Activated CD4-positive, alpha-beta T cell treated with anti-CD3 and anti-CD28 coated beads for 36 hours (primary cell): ENCODE measurements around the gene RNU6-7. TPM values are rescaled to one million over a fixed set of nuclear protein-coding genes. Genes with fewer than 3 reads are reported as not detected.

ENCODE experiments used
- ATAC-seq: fragments of 200-7000 bp; cut with Tn5 transposase; one replicate; pipeline ENCODE4 v1.10.0; 2021; ENCODE audit warnings: mild to moderate bottlenecking, moderate library complexity
- CTCF ChIA-PET: fragments of 350-600 bp; sonication (Branson Sonifier 250); formaldehyde crosslinking; loops from one replicate; lab custom pipeline; 2021; ENCODE audit warnings: antibody characterized with exemption; lab: Charles Lee
- POLR2A ChIA-PET: fragments of 350-600 bp; sonication (Branson Sonifier 250); formaldehyde crosslinking; loops from one replicate; lab custom pipeline; 2021; ENCODE audit warnings: antibody characterized with exemption, inconsistent platforms; lab: Charles Lee
- DNase-seq: peaks from one replicate; pipeline ENCODE4 v3.0.0-alpha.2; 2020
- H3K27ac Mint-ChIP-seq: one replicate; pipeline ENCODE4 v1.8.0; 2021; ENCODE audit warnings: mixed read lengths
- H3K27me3 Mint-ChIP-seq: one replicate; pipeline ENCODE4 v1.8.0; 2021; ENCODE audit warnings: mixed read lengths
- H3K36me3 Mint-ChIP-seq: one replicate; pipeline ENCODE4 v1.8.0; 2021; ENCODE audit warnings: low read depth, mixed read lengths
- H3K4me1 Mint-ChIP-seq: one replicate; pipeline ENCODE4 v1.8.0; 2021; ENCODE audit warnings: mixed read lengths
- H3K4me3 Mint-ChIP-seq: one replicate; pipeline ENCODE4 v1.8.0; 2021; ENCODE audit warnings: mild to moderate bottlenecking, moderate library complexity, mixed read lengths
- H3K9me3 Mint-ChIP-seq: one replicate; pipeline ENCODE4 v1.8.0; 2021; ENCODE audit warnings: low read depth, mixed read lengths
- intact Hi-C, 2 experiments: fragments of 100-400 bp; cut with DNase I in 1 of 2; cut with micrococcal nuclease in 1 of 2; formaldehyde crosslinking; loops; one replicate each; pipeline versions ENCODE4 v1.14.2 to v1.15.1; 2022 to 2024; cut with DNase I, micrococcal nuclease
- total RNA-seq, 2 experiments: library from RNA; stranded (reverse); gene quantifications; one replicate each; pipeline ENCODE4 v1.2.3, GENCODE V29; 2021

RNU6-7 gene
- not detected for total RNA-seq

GRCh38 chr14:32201816-32202490, at the start of gene RNU6-7:
Gene RNU6-7, plus strand, starts transcription at chr14:32202045.
- peak within 1 kb of the TSS; percentile 100 for H3K27ac Mint-ChIP-seq
- intact Hi-C loops: loop anchor here (2.0 to 10.0 kb wide), 9 partner anchors 50 to 1579 kb away; partner anchors contain the start of genes AP4S1 (in 1 of the 2), DTD2 (in 1 of the 2), NUBPL (in 1 of the 2) and SCFD1 (in 1 of the 2)
- POLR2A ChIA-PET: interaction anchor here (0.8 kb wide), 1 partner anchor 125 kb away, joined by 3 read pairs; the partner anchor contains the start of gene ARHGAP5
- CTCF ChIA-PET: interaction anchor here (1.0 to 1.5 kb wide), 2 partner anchors 124 to 125 kb away, joined by 3 to 5 read pairs; partner anchors contain the start of gene ARHGAP5
- peak within 1 kb of the TSS; percentile 87 for H3K4me3 Mint-ChIP-seq
- peaks cover 3% of the 10 kb centered on the region for H3K27me3 Mint-ChIP-seq
- ATAC-seq (no peak), DNase-seq (peak; percentile 40)
- peaks cover 56% of the 10 kb centered on the region for H3K4me1 Mint-ChIP-seq
- H3K36me3 Mint-ChIP-seq: peaks cover 4% of the 10 kb centered on the region
- no peaks in the 10 kb centered on the region for H3K9me3 Mint-ChIP-seq

DNA sequence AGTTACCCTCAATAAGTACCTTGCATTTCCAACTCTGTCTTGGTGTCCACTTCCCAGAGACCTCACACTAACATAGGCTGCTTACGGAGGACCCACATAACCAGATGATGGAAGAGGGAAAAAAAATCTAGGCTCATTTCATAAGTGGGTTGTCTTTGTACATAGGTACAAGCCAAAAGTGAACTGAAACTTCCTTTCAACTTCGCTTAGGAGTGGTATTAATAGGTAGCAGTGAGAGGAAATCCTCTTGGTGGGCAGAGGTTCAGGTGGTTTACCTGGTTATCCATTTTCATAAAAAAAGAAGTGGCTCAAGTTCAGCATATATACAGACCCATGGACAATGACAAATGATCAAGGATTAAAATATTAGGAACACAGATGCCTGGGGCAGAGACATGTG, 35.8 kb upstream of the RNU6-7 start:
- peaks cover 4% of the 10 kb centered on the region for H3K9me3 Mint-ChIP-seq
- CTCF ChIA-PET: interaction anchor here (1.2 kb wide), 1 partner anchor 88 kb away, joined by 3 read pairs; no protein-coding TSS in a partner anchor
- intact Hi-C loops: no loop called here
- H3K27ac Mint-ChIP-seq: no peak overlapping the region
- H3K36me3 Mint-ChIP-seq: no peaks in the 10 kb centered on the region
- no peak for ATAC-seq
- no peaks in the 10 kb centered on the region for H3K4me1 Mint-ChIP-seq
- no peak overlapping the region for H3K4me3 Mint-ChIP-seq
- DNase-seq: no peak
- H3K27me3 Mint-ChIP-seq: no peaks in the 10 kb centered on the region
- POLR2A ChIA-PET: no interaction called here

GRCh38 chr14:32166924-32167323, 34.9 kb upstream of the RNU6-7 start:
- POLR2A ChIA-PET: no interaction called here

GRCh38 chr14:32167907-32168306, 33.9 kb upstream of the RNU6-7 start:
- DNase-seq (no peak), ATAC-seq (no peak)
- no peak overlapping the region for H3K27ac Mint-ChIP-seq
- no peaks in the 10 kb centered on the region for H3K4me1 Mint-ChIP-seq
- no peak overlapping the region for H3K4me3 Mint-ChIP-seq
- H3K27me3 Mint-ChIP-seq: no peaks in the 10 kb centered on the region
- H3K36me3 Mint-ChIP-seq: no peaks in the 10 kb centered on the region
- H3K9me3 Mint-ChIP-seq: no peaks in the 10 kb centered on the region
- ChIA-PET CTCF (no interaction called here), POLR2A (no interaction called here)
- intact Hi-C loops: no loop called here

More at GRCh38 chr14:32166924-32167323, 34.9 kb upstream of the RNU6-7 start:
- intact Hi-C loops: no loop called here
- ATAC-seq (no peak), DNase-seq (no peak)
- H3K27ac Mint-ChIP-seq: no peak overlapping the region
- H3K36me3 Mint-ChIP-seq: no peaks in the 10 kb centered on the region
- H3K4me3 Mint-ChIP-seq: no peak overlapping the region
- CTCF ChIA-PET: interaction anchor here (0.5 kb wide), 1 partner anchor 32 kb away, joined by 3 read pairs; no protein-coding TSS in a partner anchor
- no peaks in the 10 kb centered on the region for H3K27me3 Mint-ChIP-seq
- H3K4me1 Mint-ChIP-seq: no peaks in the 10 kb centered on the region
- H3K9me3 Mint-ChIP-seq: no peaks in the 10 kb centered on the region

- H3K4me1 Mint-ChIP-seq: no peaks in the 10 kb centered on the region
- no peaks in the 10 kb centered on the region for H3K9me3 Mint-ChIP-seq
- H3K36me3 Mint-ChIP-seq: no peaks in the 10 kb centered on the region
- H3K27ac Mint-ChIP-seq: no peak overlapping the region
- no peaks in the 10 kb centered on the region for H3K27me3 Mint-ChIP-seq
- no peak overlapping the region for H3K4me3 Mint-ChIP-seq
- ATAC-seq (no peak), DNase-seq (no peak)
- POLR2A ChIA-PET: no interaction called here
- intact Hi-C loops: no loop called here
- CTCF ChIA-PET: no interaction called here
Observed at GRCh38 chr14:32169191-32169590, 32.7 kb upstream of the RNU6-7 start.

DNA sequence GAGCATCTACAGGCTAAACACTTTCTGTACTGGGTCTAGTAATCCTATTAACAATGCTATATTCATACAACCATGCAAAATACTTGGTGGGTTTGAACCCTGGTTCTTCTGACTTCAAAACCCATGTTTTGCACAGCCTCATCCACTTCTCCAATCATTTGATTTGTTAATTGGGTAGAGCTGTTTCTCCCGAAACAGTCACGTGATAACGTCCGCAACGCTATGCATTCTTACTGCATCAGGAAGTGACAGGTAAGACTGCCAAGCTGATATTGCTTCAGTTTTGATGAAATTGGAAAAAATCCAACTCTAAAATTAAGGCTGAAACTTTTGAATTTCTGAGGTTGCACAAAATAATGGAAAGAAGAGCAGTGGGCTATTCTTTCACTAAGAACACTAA, 30.4 kb upstream of the RNU6-7 start:
- CTCF ChIA-PET: no interaction called here
- intact Hi-C loops: no loop called here
- H3K36me3 Mint-ChIP-seq: no peaks in the 10 kb centered on the region
- no peak overlapping the region for H3K27ac Mint-ChIP-seq
- POLR2A ChIA-PET: no interaction called here
- ATAC-seq (no peak), DNase-seq (no peak)
- H3K4me3 Mint-ChIP-seq: no peak overlapping the region
- no peaks in the 10 kb centered on the region for H3K9me3 Mint-ChIP-seq
- H3K4me1 Mint-ChIP-seq: no peaks in the 10 kb centered on the region
- no peaks in the 10 kb centered on the region for H3K27me3 Mint-ChIP-seq

GRCh38 chr14:32183151-32184058, 18.4 kb upstream of the RNU6-7 start:
- peaks cover 4% of the 10 kb centered on the region for H3K4me1 Mint-ChIP-seq
- no peak overlapping the region for H3K4me3 Mint-ChIP-seq
- ChIA-PET CTCF (interaction anchor here (0.6 to 0.7 kb wide), 2 partner anchors 21 to 101 kb away, joined by 3 to 4 read pairs; no protein-coding TSS in a partner anchor), POLR2A (no interaction called here)
- H3K27ac Mint-ChIP-seq: no peak overlapping the region
- intact Hi-C loops: no loop called here
- H3K9me3 Mint-ChIP-seq: peaks cover 11% of the 10 kb centered on the region
- ATAC-seq (no peak), DNase-seq (no peak)
- peaks cover 3% of the 10 kb centered on the region for H3K36me3 Mint-ChIP-seq
- H3K27me3 Mint-ChIP-seq: no peaks in the 10 kb centered on the region

DNA sequence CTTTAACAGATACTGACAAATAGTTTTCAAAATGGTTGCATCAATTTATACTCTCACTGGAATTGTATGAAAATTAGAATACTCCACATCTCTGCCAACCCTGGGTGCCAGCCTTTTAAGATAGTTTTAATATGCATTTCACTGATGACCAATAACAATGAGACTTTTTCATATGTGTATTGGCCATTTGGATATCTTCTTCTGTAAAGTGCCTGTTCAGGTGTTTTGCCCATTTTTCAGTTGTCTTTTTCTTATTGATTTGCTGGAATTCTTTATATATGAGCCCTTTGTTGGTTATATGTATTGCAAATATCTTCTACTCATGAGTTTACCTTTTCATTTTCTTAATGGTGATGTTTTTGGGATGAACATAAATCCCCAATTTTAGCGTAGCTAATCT, 16.7 kb upstream of the RNU6-7 start:
- no peak overlapping the region for H3K4me3 Mint-ChIP-seq
- intact Hi-C loops: no loop called here
- H3K27me3 Mint-ChIP-seq: no peaks in the 10 kb centered on the region
- ChIA-PET POLR2A (no interaction called here), CTCF (interaction anchor here (0.9 kb wide), 1 partner anchor 36 kb away, joined by 3 read pairs; no protein-coding TSS in a partner anchor)
- peaks cover 6% of the 10 kb centered on the region for H3K9me3 Mint-ChIP-seq
- no peak overlapping the region for H3K27ac Mint-ChIP-seq
- DNase-seq: no peak
- H3K4me1 Mint-ChIP-seq: peaks cover 4% of the 10 kb centered on the region
- peaks cover 3% of the 10 kb centered on the region for H3K36me3 Mint-ChIP-seq
- no peak for ATAC-seq

DNA sequence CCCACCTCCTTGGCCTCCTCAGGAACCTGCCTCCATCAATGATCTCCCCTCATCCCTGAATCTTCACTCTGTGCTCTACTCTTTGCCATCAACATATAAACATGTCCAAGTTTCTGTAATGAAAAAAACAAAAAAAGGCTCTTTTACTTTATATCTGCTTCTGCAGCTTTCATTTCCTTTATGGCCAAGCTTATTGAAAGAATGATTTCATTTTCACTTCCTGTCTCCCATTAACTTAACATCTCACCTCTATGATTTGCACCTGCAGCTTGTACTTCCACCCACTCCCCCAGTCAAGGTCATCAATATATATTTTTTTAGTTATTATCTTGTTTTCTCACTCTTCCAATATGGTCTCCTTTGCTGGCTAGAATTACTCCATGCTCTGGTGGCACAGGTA, 15.6 kb upstream of the RNU6-7 start:
- DNase-seq (no peak), ATAC-seq (no peak)
- ChIA-PET CTCF (interaction anchor here (0.6 to 0.7 kb wide), 2 partner anchors 20 to 609 kb away, joined by 3 read pairs; no protein-coding TSS in a partner anchor), POLR2A (no interaction called here)
- H3K36me3 Mint-ChIP-seq: no peaks in the 10 kb centered on the region
- no peak overlapping the region for H3K4me3 Mint-ChIP-seq
- peaks cover 1% of the 10 kb centered on the region for H3K27me3 Mint-ChIP-seq
- intact Hi-C loops: no loop called here
- no peak overlapping the region for H3K27ac Mint-ChIP-seq
- H3K9me3 Mint-ChIP-seq: peaks cover 6% of the 10 kb centered on the region
- peaks cover 4% of the 10 kb centered on the region for H3K4me1 Mint-ChIP-seq

- Mint-ChIP-seq H3K36me3 (no peaks in the 10 kb centered on the region), H3K4me3 (no peak overlapping the region), H3K9me3 (peaks cover 5% of the 10 kb centered on the region), H3K27me3 (peaks cover 7% of the 10 kb centered on the region), H3K4me1 (peaks cover 18% of the 10 kb centered on the region), H3K27ac (no peak overlapping the region)
- no peak for DNase-seq
- intact Hi-C loops: loop anchor here in 1 of 2 experiments (5.0 kb wide), 1 partner anchor 747 kb away; the partner anchor contains the start of gene NPAS3
- no peak for ATAC-seq
- POLR2A ChIA-PET: no interaction called here
- CTCF ChIA-PET: no interaction called here
Observed at GRCh38 chr14:32189811-32190210, 12.0 kb upstream of the RNU6-7 start.

DNA sequence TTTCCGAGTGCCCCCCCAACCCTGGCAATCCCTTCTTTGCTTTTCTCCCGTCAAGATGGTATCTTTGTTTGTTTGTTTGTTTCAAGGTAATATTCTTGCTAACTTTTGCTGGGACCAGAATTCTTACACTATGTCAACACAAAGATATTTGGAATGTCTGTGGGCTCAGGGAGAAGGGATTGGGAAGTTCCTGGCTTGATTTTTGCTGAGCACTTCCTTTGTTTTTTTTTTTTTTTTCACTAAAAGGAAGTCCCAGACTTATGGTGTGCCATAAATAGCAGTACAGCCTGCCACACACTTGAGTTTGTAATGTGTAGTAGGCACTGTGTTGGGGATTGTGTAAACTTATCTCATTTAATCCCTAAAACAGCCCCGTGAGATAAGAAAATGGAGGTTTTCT, 11.2 kb upstream of the RNU6-7 start:
- ATAC-seq (no peak), DNase-seq (no peak)
- H3K4me1 Mint-ChIP-seq: peaks cover 18% of the 10 kb centered on the region
- no peak overlapping the region for H3K4me3 Mint-ChIP-seq
- no peak overlapping the region for H3K27ac Mint-ChIP-seq
- H3K27me3 Mint-ChIP-seq: peaks cover 9% of the 10 kb centered on the region
- ChIA-PET CTCF (no interaction called here), POLR2A (no interaction called here)
- intact Hi-C loops: loop anchor here in 1 of 2 experiments (5.0 kb wide), 1 partner anchor 747 kb away; the partner anchor contains the start of gene NPAS3
- no peaks in the 10 kb centered on the region for H3K36me3 Mint-ChIP-seq
- no peaks in the 10 kb centered on the region for H3K9me3 Mint-ChIP-seq
